ENCODE measurements around the gene CDC42BPB.

- TF ChIP-seq POLR2A (IDR thresholded peaks at IDR 0.05) (no peak), CTCF (IDR thresholded peaks at IDR 0.05) (no peak)
Measured at GRCh38 chr14:102902086-102902485, 155.3 kb downstream of the CDC42BPB start.
